SK-N-MC (cell line): Measurements from ENCODE around the gene LHB.
"Not testable (repeated sequence)": the region's sequence is repeated elsewhere in the genome, so short reads cannot be mapped to it uniquely, and the experiment has no call there.

Experiments used
- DNase-seq: peaks from one replicate; pipeline ENCODE4 v3.0.0-alpha.2; 2011; ENCODE audit warnings: low read depth, low spot score
- H3K27ac ChIP-seq: fragments of 200-600 bp; sonication (generic); 2 replicates; pipeline ENCODE4 v1.5.1; 2016; ENCODE audit warnings: mixed run types
- H3K36me3 ChIP-seq: fragments of 200-600 bp; sonication (generic); 2 replicates; pipeline ENCODE4 v1.6.1; 2017; ENCODE audit warnings: antibody characterized with exemption, low read length, mixed read lengths; ENCODE audit not compliant: insufficient read depth
- H3K4me3 ChIP-seq: fragments of 200-600 bp; sonication (generic); 2 replicates; pipeline ENCODE4 v1.5.1; 2016
- H3K9ac ChIP-seq: fragments of 200-600 bp; sonication (generic); 2 replicates; pipeline ENCODE4 v1.8.0; 2017; ENCODE audit warnings: mixed run types, mixed read lengths; ENCODE audit not compliant: insufficient read length
- H3K9me3 ChIP-seq: fragments of 200-600 bp; sonication (generic); 2 replicates; pipeline ENCODE4 v1.6.1; 2017; ENCODE audit warnings: low read depth, mild to moderate bottlenecking, antibody characterized with exemption, low read length, moderate library complexity, mixed read lengths
- EZH2 ChIP-seq: fragments of 200-600 bp; sonication (generic); IDR thresholded peaks from one replicate; pipeline ENCODE4 v1.6.1; 2017; ENCODE audit warnings: antibody characterized with exemption
- FOXP2 ChIP-seq: optimal IDR thresholded peaks from 2 replicates; pipeline ENCODE3; 2011; ENCODE audit warnings: mild to moderate bottlenecking, moderate library complexity; ENCODE audit not compliant: insufficient read depth; ENCODE audit errors: extremely low read length, control extremely low read depth
- POLR2AphosphoS5 ChIP-seq: IDR thresholded peaks from 2 replicates; pipeline ENCODE4 v1.6.1; 2012; ENCODE audit warnings: mild to moderate bottlenecking, low read depth, low read length, borderline replicate concordance

The LHB gene

DNA sequence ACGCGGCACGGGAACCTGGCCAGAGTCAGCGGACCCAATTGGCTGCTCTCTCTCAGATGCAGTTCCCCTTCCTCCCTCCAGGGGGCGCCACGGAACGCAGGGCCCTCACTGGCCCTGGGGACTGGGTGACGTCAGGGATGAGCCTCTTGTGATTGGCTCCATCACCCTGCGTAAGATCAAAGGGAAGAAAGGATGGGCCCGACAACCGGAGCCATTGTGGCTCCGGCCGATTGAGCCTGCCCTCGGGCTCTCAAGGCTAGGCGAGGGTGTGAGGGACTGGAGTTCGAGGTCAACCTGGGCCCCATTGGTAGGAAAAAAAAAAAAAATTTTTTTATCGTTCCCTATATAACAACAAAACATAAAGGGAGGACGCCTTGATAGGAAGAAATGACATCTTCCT, 19.9 kb upstream of the LHB start, which contains the start of gene CGB1:
Gene CGB1 (minus strand): TSS at position 81 of the 400 bp plus-strand sequence. CDS start 184 bp downstream, outside the sequence.
- not testable (repeated sequence) for DNase-seq, H3K9me3 ChIP-seq, H3K27ac ChIP-seq, H3K4me3 ChIP-seq, H3K36me3 ChIP-seq, H3K9ac ChIP-seq

DNA sequence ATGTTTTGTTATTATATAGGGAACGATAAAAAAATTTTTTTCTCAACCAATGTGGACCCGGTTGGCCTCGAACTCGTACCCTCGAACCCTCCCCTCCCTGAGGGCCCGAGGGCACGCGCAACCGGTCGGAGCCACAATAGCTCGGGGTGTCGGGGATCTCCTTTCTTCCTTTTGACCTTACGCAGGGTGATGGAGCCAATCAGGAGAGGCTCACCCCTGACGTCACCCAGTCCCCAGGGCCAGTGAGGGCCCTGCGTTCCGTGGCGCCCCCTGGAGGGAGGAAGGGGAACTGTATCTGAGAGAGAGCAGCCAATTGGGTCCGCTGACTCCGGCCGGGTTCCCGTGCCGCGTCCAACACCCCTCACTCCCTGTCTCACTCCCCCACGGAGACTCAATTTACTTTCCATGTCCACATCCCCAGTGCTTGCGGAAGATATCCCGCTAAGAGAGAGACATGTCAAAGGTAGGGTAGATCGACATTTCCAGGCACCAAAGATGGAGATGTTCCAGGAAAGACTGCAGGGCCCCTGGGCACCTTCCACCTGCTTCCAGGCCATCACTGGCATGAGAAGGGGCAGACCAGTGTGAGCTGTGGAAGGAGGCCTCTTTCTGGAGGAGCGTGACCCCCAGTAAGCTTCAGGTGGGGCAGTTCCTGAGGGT, 14.9 kb upstream of the LHB start, which contains the start of gene CGB2:
Gene CGB2 (plus strand): TSS at position 249 of the 660 bp plus-strand sequence. CDS start 206 bp downstream, at position 455.
- not testable (repeated sequence) for H3K36me3 ChIP-seq, H3K27ac ChIP-seq, H3K9ac ChIP-seq, H3K9me3 ChIP-seq, H3K4me3 ChIP-seq, DNase-seq

DNA sequence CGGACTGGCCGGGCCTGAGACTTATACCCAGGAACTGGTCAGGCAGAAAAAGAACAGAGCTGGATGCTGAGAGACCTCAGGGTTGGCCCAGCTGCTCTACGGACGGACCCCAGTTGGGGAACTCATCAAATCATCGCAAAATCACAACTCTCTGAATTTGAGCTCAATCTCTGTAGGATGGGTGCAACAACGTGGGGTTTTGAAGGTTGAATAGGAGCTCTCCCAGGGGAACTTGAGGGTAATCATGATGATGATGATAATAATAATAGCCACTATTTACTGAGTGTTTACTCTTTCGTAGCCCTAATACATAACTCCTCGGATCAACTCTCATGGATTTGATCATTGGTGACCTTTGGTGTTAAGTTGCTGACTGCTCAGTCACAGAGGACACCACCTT, 13.4 kb upstream of the LHB start:
- DNase-seq, H3K27ac ChIP-seq, H3K9me3 ChIP-seq, H3K4me3 ChIP-seq, H3K9ac ChIP-seq, H3K36me3 ChIP-seq: not testable (repeated sequence)

GRCh38 chr19:49029749-49030148, 12.9 kb upstream of the LHB start:
- not testable (repeated sequence) for H3K27ac ChIP-seq, DNase-seq, H3K36me3 ChIP-seq, H3K9ac ChIP-seq, H3K4me3 ChIP-seq, H3K9me3 ChIP-seq

- not testable (repeated sequence) for H3K9me3 ChIP-seq, H3K9ac ChIP-seq, DNase-seq, H3K36me3 ChIP-seq, H3K27ac ChIP-seq, H3K4me3 ChIP-seq
Measured at GRCh38 chr19:49028686-49029085, 11.8 kb upstream of the LHB start.

DNA sequence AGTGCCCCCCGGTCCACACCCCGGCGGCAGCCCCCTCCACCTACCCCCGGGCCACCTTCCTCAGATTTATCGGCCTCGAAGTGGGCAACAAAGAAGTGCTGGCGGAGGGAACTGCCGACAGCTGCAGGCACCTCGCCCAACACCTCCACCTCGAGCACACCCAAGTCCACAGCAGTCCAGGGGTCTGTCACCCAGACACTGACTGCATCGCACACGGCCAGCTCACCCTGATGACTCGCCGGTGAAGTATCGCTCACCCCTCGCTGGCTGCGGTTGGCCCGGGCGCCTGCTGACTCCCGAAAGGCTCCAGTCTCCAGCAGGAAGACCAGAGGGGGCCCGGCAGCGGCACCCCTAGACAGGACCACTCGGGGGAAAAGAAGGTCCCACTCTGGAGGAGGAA, 8.7 kb upstream of the LHB start:
- H3K4me3 ChIP-seq, DNase-seq, H3K9ac ChIP-seq, H3K36me3 ChIP-seq, H3K27ac ChIP-seq, H3K9me3 ChIP-seq: not testable (repeated sequence)

DNA sequence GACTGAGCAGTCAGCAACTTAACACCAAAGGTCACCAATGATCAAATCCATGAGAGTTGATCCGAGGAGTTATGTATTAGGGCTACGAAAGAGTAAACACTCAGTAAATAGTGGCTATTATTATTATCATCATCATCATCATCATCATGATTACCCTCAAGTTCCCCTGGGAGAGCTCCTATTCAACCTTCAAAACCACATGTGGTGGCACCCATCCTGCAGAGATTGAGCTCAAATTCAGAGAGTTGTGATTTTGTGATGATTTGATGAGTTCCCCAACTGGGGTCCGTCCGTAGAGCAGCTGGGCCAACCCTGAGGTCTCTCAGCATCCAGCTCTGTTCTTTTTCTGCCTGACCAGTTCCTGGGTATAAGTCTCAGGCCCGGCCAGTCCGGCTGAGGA, 8.2 kb upstream of the LHB start:
- not testable (repeated sequence) for H3K27ac ChIP-seq, H3K4me3 ChIP-seq, DNase-seq, H3K9me3 ChIP-seq, H3K36me3 ChIP-seq, H3K9ac ChIP-seq

DNA sequence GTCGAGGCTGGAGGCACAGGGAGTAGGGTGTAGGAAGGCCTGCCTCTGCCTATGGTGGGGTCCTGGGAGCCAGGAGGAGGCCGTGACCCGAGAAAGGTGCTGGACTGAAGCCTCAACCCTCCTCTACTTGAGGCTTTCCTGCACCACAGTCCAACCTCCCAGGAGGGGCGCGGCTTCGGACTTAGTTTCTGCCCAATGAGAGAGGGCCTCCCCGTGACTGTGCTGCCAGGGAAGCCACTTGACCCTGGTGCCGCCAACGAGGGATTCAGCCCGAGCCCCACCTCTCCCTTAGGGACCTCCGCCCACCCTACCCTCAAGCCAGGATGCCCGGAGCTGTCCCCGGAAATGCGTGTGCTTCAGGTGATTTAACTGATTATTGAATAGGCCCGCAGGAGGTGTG, 7.3 kb upstream of the LHB start, which contains the start of gene CGB3:
Gene CGB3 (minus strand): TSS at position 101 of the 400 bp plus-strand sequence. CDS start 362 bp downstream, outside the sequence.
- not testable (repeated sequence) for DNase-seq, H3K36me3 ChIP-seq, H3K4me3 ChIP-seq, H3K9me3 ChIP-seq, H3K9ac ChIP-seq, H3K27ac ChIP-seq

- DNase-seq = no peak
- H3K9me3 ChIP-seq = no peaks in the 10 kb centered on the region
Measured at GRCh38 chr19:49022116-49022515, 5.2 kb upstream of the LHB start.

GRCh38 chr19:49020931-49021895, 4.3 kb upstream of the LHB start:
- Histone ChIP-seq H3K4me3 (no peak overlapping the region), H3K27ac (no peak overlapping the region), H3K9me3 (no peaks in the 10 kb centered on the region), H3K9ac (no peak overlapping the region), H3K36me3 (no peaks in the 10 kb centered on the region)
- DNase-seq = no peak
- TF ChIP-seq POLR2AphosphoS5 = no peak
- no peak for TF ChIP-seq EZH2
- TF ChIP-seq FOXP2 = no peak

More at GRCh38 chr19:49022116-49022515, 5.2 kb upstream of the LHB start:
- Histone ChIP-seq H3K9ac (no peak overlapping the region), H3K27ac (no peak overlapping the region), H3K4me3 (no peak overlapping the region), H3K36me3 (no peaks in the 10 kb centered on the region)
- TF ChIP-seq EZH2 (no peak), FOXP2 (no peak), POLR2AphosphoS5 (no peak)
